ENCODE measurements around the gene PLCB1. TPM values are rescaled to one million over a fixed set of nuclear protein-coding genes. Genes with fewer than 3 reads are reported as not detected.

Gene PLCB1
- total and polyA plus RNA-seq, 2 experiments from 2014 or later = 6.7 to 20.5 TPM

DNA sequence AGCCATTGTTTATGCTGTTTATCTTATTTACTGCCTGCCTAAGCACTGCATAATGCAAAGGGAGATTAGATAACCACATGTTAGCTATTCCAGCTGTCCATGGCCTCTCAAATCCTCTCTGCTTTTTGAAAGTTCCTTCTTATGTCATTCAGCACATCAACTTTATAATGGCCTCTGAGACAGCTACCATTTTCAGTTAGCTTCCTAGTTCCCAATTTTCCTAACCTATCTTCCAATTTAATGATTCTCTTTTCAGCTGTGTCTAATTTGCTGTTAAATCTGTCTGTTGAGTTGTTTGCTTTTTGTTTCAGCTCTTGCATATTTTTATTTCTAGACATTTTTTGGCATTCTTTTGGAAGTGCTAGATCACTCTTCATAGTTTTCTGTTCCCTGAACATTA is 763.4 kb downstream of the PLCB1 start:
- Histone ChIP-seq H3K79me2 (no peaks in the 10 kb centered on the region), H3K27ac (no peak overlapping the region), H3K4me3 (no peak overlapping the region), H3K27me3 (no peaks in the 10 kb centered on the region), H3K4me1 (ENCODE audit: insufficient read depth) (no peaks in the 10 kb centered on the region), H4K20me1 (ENCODE audit: insufficient read depth, poor library complexity, severe bottlenecking) (no peaks in the 10 kb centered on the region), H2AFZ (no peak overlapping the region), H3K36me3 (replicated peaks; ENCODE audit: insufficient read depth, low read depth) (no peaks in the 10 kb centered on the region), H3K4me2 (no peak overlapping the region), H3K9me3 (ENCODE audit: low read depth) (peaks cover 6% of the 10 kb centered on the region), H3K9me2 (replicated peaks; ENCODE audit: insufficient read depth) (no peaks in the 10 kb centered on the region)
- TF ChIP-seq, protein P1, sequence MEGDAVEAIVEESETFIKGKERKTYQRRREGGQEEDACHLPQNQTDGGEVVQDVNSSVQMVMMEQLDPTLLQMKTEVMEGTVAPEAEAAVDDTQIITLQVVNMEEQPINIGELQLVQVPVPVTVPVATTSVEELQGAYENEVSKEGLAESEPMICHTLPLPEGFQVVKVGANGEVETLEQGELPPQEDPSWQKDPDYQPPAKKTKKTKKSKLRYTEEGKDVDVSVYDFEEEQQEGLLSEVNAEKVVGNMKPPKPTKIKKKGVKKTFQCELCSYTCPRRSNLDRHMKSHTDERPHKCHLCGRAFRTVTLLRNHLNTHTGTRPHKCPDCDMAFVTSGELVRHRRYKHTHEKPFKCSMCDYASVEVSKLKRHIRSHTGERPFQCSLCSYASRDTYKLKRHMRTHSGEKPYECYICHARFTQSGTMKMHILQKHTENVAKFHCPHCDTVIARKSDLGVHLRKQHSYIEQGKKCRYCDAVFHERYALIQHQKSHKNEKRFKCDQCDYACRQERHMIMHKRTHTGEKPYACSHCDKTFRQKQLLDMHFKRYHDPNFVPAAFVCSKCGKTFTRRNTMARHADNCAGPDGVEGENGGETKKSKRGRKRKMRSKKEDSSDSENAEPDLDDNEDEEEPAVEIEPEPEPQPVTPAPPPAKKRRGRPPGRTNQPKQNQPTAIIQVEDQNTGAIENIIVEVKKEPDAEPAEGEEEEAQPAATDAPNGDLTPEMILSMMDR (IDR thresholded peaks at IDR 0.05; ENCODE audit: poor library complexity) = no peak
- no peak for TF ChIP-seq EZH2phosphoT487 (IDR thresholded peaks at IDR 0.05; ENCODE audit: low read depth, severe bottlenecking, unreplicated experiment)
- no peak for TF ChIP-seq EZH2 (IDR thresholded peaks at IDR 0.05; ENCODE audit: borderline replicate concordance)
- DNase-seq (ENCODE audit: low spot score) = no peak

DNA sequence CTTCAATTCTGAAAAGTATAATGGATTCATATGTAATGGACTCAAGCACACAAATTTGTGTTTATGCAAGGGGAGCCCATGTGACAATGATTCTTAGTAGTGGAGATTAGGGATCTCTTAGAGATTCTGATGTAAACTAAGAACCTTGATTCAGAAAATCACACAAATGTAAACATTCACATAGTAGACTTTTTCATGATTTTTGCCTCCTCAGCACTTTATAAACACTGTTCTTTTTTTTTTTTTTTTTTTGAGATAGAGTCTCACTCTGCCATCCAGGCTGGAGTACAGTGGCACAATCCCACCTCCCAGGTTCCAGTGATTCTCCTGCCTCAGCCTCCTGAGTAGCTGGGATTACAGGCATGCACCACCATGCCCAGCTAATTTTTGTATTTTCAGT is 766.8 kb downstream of the PLCB1 start:
- no peaks in the 10 kb centered on the region for H3K36me3 ChIP-seq (replicated peaks; ENCODE audit: insufficient read depth, low read depth)
- H3K79me2 ChIP-seq = no peaks in the 10 kb centered on the region
- H3K4me2 ChIP-seq = no peak overlapping the region
- no peak overlapping the region for H3K4me3 ChIP-seq
- H2AFZ ChIP-seq = no peak overlapping the region
- H3K27me3 ChIP-seq = no peaks in the 10 kb centered on the region
- no peaks in the 10 kb centered on the region for H4K20me1 ChIP-seq (ENCODE audit: insufficient read depth, poor library complexity, severe bottlenecking)
- peaks cover 6% of the 10 kb centered on the region for H3K9me3 ChIP-seq (ENCODE audit: low read depth)
- no peaks in the 10 kb centered on the region for H3K9me2 ChIP-seq (replicated peaks; ENCODE audit: insufficient read depth)
- no peak overlapping the region for H3K27ac ChIP-seq
- TF ChIP-seq EZH2 (IDR thresholded peaks at IDR 0.05; ENCODE audit: borderline replicate concordance) = no peak
- TF ChIP-seq, protein P1 (IDR thresholded peaks at IDR 0.05; ENCODE audit: poor library complexity) = no peak
- TF ChIP-seq EZH2phosphoT487 (IDR thresholded peaks at IDR 0.05; ENCODE audit: low read depth, severe bottlenecking, unreplicated experiment) = no peak
- no peak for DNase-seq (ENCODE audit: low spot score)
- no peaks in the 10 kb centered on the region for H3K4me1 ChIP-seq (ENCODE audit: insufficient read depth)

DNA sequence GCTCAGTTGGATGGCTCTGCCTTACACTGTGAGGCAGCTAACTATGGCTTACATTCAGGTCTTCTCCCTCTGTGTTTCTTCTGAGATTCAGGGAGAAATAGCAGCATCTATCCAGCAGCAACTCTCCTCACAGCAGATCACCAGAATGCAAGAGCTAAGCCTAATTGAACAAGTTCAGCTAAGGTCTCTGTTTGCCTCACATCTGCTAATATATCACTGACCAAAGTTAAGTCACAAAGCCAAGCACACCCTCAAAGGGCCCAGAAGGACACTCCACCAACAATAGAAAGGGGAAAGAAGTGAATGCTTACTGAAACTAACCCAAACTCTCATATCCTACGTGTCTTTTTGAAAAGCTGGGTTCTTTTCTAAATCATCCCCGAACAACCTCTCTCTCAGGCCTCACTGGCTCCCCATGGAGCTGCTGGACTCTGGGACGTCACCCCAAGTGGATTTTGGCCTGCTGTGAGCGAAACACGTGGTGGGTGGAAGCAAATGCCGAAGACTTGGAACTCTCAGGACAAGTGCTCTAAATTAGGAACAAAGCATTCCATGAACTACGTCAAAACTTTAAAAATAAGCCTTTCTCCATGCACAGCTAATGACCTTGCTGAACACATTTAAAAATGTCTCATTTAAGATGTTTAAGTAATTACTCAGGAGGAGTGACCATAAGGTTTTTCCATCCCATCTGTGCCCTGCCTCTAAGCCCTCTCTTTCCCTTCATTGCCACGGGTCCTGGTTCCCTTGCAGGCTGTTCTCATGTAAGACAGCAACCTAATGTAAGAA is 769.4 kb downstream of the PLCB1 start:
- H3K27ac ChIP-seq = no peak overlapping the region
- no peaks in the 10 kb centered on the region for H3K4me1 ChIP-seq (ENCODE audit: insufficient read depth)
- DNase-seq (ENCODE audit: low spot score) = no peak
- H3K4me3 ChIP-seq = no peak overlapping the region
- H3K4me2 ChIP-seq = no peak overlapping the region
- WGBS (ENCODE audit: low lambda C conversion rate, missing lambda C conversion rate) = 85% methylated on average over 8 of the region's 8 CpGs
- H3K9me3 ChIP-seq (ENCODE audit: low read depth) = no peaks in the 10 kb centered on the region
- no peak overlapping the region for H2AFZ ChIP-seq
- no peaks in the 10 kb centered on the region for H3K36me3 ChIP-seq (replicated peaks; ENCODE audit: insufficient read depth, low read depth)
- no peaks in the 10 kb centered on the region for H3K9me2 ChIP-seq (replicated peaks; ENCODE audit: insufficient read depth)
- H4K20me1 ChIP-seq (ENCODE audit: insufficient read depth, poor library complexity, severe bottlenecking) = no peaks in the 10 kb centered on the region
- no peak for TF ChIP-seq EZH2phosphoT487 (IDR thresholded peaks at IDR 0.05; ENCODE audit: low read depth, severe bottlenecking, unreplicated experiment)
- TF ChIP-seq, protein P1 (IDR thresholded peaks at IDR 0.05; ENCODE audit: poor library complexity) = no peak
- no peak for TF ChIP-seq EZH2 (IDR thresholded peaks at IDR 0.05; ENCODE audit: borderline replicate concordance)
- no peaks in the 10 kb centered on the region for H3K79me2 ChIP-seq
- H3K27me3 ChIP-seq = no peaks in the 10 kb centered on the region

Measured in hepatocyte (in vitro differentiated cells).